BLaER1 (cell line): ENCODE measurements around the gene HYKK.

Experiments used
- H3K27ac ChIP-seq: shearing (Covaris generic); formaldehyde crosslinking; 2 replicates; pipeline ENCODE4 v1.8.1; 2022
- H3K27me3 ChIP-seq: shearing (Covaris generic); formaldehyde crosslinking; 2 replicates; pipeline ENCODE4 v1.8.1; 2022
- H3K36me3 ChIP-seq: shearing (Covaris generic); formaldehyde crosslinking; 2 replicates; pipeline ENCODE4 v1.8.1; 2022
- H3K4me1 ChIP-seq: shearing (Covaris generic); formaldehyde crosslinking; 2 replicates; pipeline ENCODE4 v1.8.1; 2022
- H3K4me2 ChIP-seq: shearing (Covaris generic); formaldehyde crosslinking; 2 replicates; pipeline ENCODE4 v1.8.1; 2022
- H3K4me3 ChIP-seq: shearing (Covaris generic); formaldehyde crosslinking; 2 replicates; pipeline ENCODE4 v1.8.1; 2022
- H3K9ac ChIP-seq: shearing (Covaris generic); formaldehyde crosslinking; 2 replicates; pipeline ENCODE4 v1.8.1; 2022
- H3K9me3 ChIP-seq: shearing (Covaris generic); formaldehyde crosslinking; 2 replicates; pipeline ENCODE4 v1.8.1; 2022
- H4K20me1 ChIP-seq: shearing (Covaris generic); formaldehyde crosslinking; 2 replicates; pipeline ENCODE4 v1.8.1; 2022
- Cebpa-rat ChIP-seq: shearing (Covaris generic); IDR thresholded peaks from 2 replicates; pipeline ENCODE4 v1.8.1; 2022

HYKK gene

GRCh38 chr15:78506971-78507830, at the start of gene HYKK:
Gene HYKK (plus strand): TSS chr15:78507577. CDS start chr15:78513089, 5,512 bp downstream.
- Histone ChIP-seq H3K4me3 (peak within 1 kb of the TSS; percentile 78), H4K20me1 (no peaks in the 10 kb centered on the region), H3K27me3 (peaks cover 20% of the 10 kb centered on the region), H3K9me3 (no peaks in the 10 kb centered on the region), H3K9ac (peak within 1 kb of the TSS; percentile 63), H3K27ac (no peak within 1 kb of the TSS), H3K4me2 (peak within 1 kb of the TSS; percentile 99), H3K36me3 (no peaks in the 10 kb centered on the region), H3K4me1 (peaks cover 8% of the 10 kb centered on the region)
- TF ChIP-seq Cebpa-rat, result no peak

- no peak overlapping the region for H3K9ac ChIP-seq
- H3K4me2 ChIP-seq, result no peak overlapping the region
- no peak overlapping the region for H3K27ac ChIP-seq
- no peaks in the 10 kb centered on the region for H3K27me3 ChIP-seq
- H3K4me1 ChIP-seq, result peaks cover 25% of the 10 kb centered on the region
- no peak overlapping the region for H3K4me3 ChIP-seq
- TF ChIP-seq Cebpa-rat, result no peak
- H3K36me3 ChIP-seq, result peaks cover 45% of the 10 kb centered on the region
- H3K9me3 ChIP-seq, result no peaks in the 10 kb centered on the region
- H4K20me1 ChIP-seq, result peaks cover 100% of the 10 kb centered on the region
Observed at GRCh38 chr15:78460737-78461136, 46.6 kb upstream of the HYKK start.

GRCh38 chr15:78461171-78461888, 46.0 kb upstream of the HYKK start:
- H4K20me1 ChIP-seq, result peaks cover 100% of the 10 kb centered on the region
- no peaks in the 10 kb centered on the region for H3K27me3 ChIP-seq
- H3K9me3 ChIP-seq, result no peaks in the 10 kb centered on the region
- H3K4me2 ChIP-seq, result no peak overlapping the region; the same call in 1 of the 2 replicates
- H3K27ac ChIP-seq, result no peak overlapping the region
- no peak for TF ChIP-seq Cebpa-rat
- H3K4me1 ChIP-seq, result peaks cover 21% of the 10 kb centered on the region
- H3K9ac ChIP-seq, result no peak overlapping the region
- no peak overlapping the region for H3K4me3 ChIP-seq
- peaks cover 51% of the 10 kb centered on the region for H3K36me3 ChIP-seq

GRCh38 chr15:78469031-78469430, 38.3 kb upstream of the HYKK start:
- no peaks in the 10 kb centered on the region for H3K4me1 ChIP-seq
- H3K27ac ChIP-seq, result no peak overlapping the region
- peaks cover 53% of the 10 kb centered on the region for H4K20me1 ChIP-seq
- H3K9ac ChIP-seq, result no peak overlapping the region
- no peaks in the 10 kb centered on the region for H3K9me3 ChIP-seq
- no peak overlapping the region for H3K4me3 ChIP-seq
- H3K36me3 ChIP-seq, result peaks cover 100% of the 10 kb centered on the region
- H3K4me2 ChIP-seq, result no peak overlapping the region
- TF ChIP-seq Cebpa-rat, result no peak
- no peaks in the 10 kb centered on the region for H3K27me3 ChIP-seq

GRCh38 chr15:78477295-78477694, 30.1 kb upstream of the HYKK start:
- Histone ChIP-seq H3K9me3 (no peaks in the 10 kb centered on the region), H3K4me3 (no peak overlapping the region), H4K20me1 (peaks cover 9% of the 10 kb centered on the region; the same call in 1 of the 2 replicates), H3K9ac (no peak overlapping the region), H3K36me3 (peaks cover 96% of the 10 kb centered on the region), H3K27ac (no peak overlapping the region), H3K27me3 (no peaks in the 10 kb centered on the region), H3K4me2 (no peak overlapping the region), H3K4me1 (no peaks in the 10 kb centered on the region)
- no peak for TF ChIP-seq Cebpa-rat

GRCh38 chr15:78479650-78480049, 27.7 kb upstream of the HYKK start:
- no peaks in the 10 kb centered on the region for H3K4me1 ChIP-seq
- H3K27me3 ChIP-seq, result no peaks in the 10 kb centered on the region
- TF ChIP-seq Cebpa-rat, result no peak
- H4K20me1 ChIP-seq, result peaks cover 5% of the 10 kb centered on the region; the same call in 1 of the 2 replicates
- no peak overlapping the region for H3K4me3 ChIP-seq
- no peak overlapping the region for H3K27ac ChIP-seq
- H3K9ac ChIP-seq, result no peak overlapping the region
- no peak overlapping the region for H3K4me2 ChIP-seq
- H3K9me3 ChIP-seq, result no peaks in the 10 kb centered on the region
- peaks cover 95% of the 10 kb centered on the region for H3K36me3 ChIP-seq

- Histone ChIP-seq H3K4me2 (no peak overlapping the region), H3K4me3 (no peak overlapping the region), H3K4me1 (no peaks in the 10 kb centered on the region), H3K9ac (no peak overlapping the region), H4K20me1 (peaks cover 5% of the 10 kb centered on the region; the same call in 1 of the 2 replicates), H3K9me3 (no peaks in the 10 kb centered on the region), H3K27ac (no peak overlapping the region), H3K27me3 (no peaks in the 10 kb centered on the region), H3K36me3 (peaks cover 96% of the 10 kb centered on the region)
- no peak for TF ChIP-seq Cebpa-rat
Observed at GRCh38 chr15:78481917-78482316, 25.5 kb upstream of the HYKK start.

- no peaks in the 10 kb centered on the region for H4K20me1 ChIP-seq
- no peak overlapping the region for H3K4me2 ChIP-seq
- H3K27me3 ChIP-seq, result no peaks in the 10 kb centered on the region
- H3K9ac ChIP-seq, result no peak overlapping the region
- H3K4me1 ChIP-seq, result peaks cover 11% of the 10 kb centered on the region
- no peaks in the 10 kb centered on the region for H3K9me3 ChIP-seq
- H3K4me3 ChIP-seq, result no peak overlapping the region
- no peak overlapping the region for H3K27ac ChIP-seq
- no peak for TF ChIP-seq Cebpa-rat
- peaks cover 97% of the 10 kb centered on the region for H3K36me3 ChIP-seq
Observed at GRCh38 chr15:78492872-78493271, 14.5 kb upstream of the HYKK start.

GRCh38 chr15:78501857-78502256, 5.5 kb upstream of the HYKK start:
- Histone ChIP-seq H3K36me3 (peaks cover 45% of the 10 kb centered on the region), H4K20me1 (no peaks in the 10 kb centered on the region), H3K4me3 (no peak overlapping the region), H3K4me2 (no peak overlapping the region), H3K9ac (no peak overlapping the region), H3K27me3 (no peaks in the 10 kb centered on the region), H3K27ac (no peak overlapping the region), H3K4me1 (no peaks in the 10 kb centered on the region), H3K9me3 (no peaks in the 10 kb centered on the region)
- no peak for TF ChIP-seq Cebpa-rat

GRCh38 chr15:78502641-78503040, 4.7 kb upstream of the HYKK start:
- H3K27ac ChIP-seq, result no peak overlapping the region
- no peak overlapping the region for H3K4me2 ChIP-seq
- no peak overlapping the region for H3K9ac ChIP-seq
- H3K27me3 ChIP-seq, result peaks cover 2% of the 10 kb centered on the region
- H3K4me3 ChIP-seq, result no peak overlapping the region
- no peaks in the 10 kb centered on the region for H4K20me1 ChIP-seq
- H3K9me3 ChIP-seq, result no peaks in the 10 kb centered on the region
- no peaks in the 10 kb centered on the region for H3K4me1 ChIP-seq
- peaks cover 37% of the 10 kb centered on the region for H3K36me3 ChIP-seq
- TF ChIP-seq Cebpa-rat, result no peak
